OCI-LY1 (cell line): ENCODE data around the gene CDV3.

ENCODE experiments used
- H2AFZ ChIP-seq: fragments of 200-600 bp; sonication (generic), shearing (Covaris generic); 2 replicates; pipeline ENCODE4 v1.6.0; 2014; ENCODE audit warnings: antibody characterized with exemption, mild to moderate bottlenecking, low read length
- H3F3A ChIP-seq: fragments of 200-600 bp; sonication (generic), shearing (Covaris generic); 2 replicates; pipeline ENCODE4 v1.6.0; 2014; ENCODE audit warnings: mild to moderate bottlenecking, antibody characterized with exemption, low read length, moderate library complexity; ENCODE audit not compliant: insufficient read depth
- H3K27ac ChIP-seq: fragments of 200-600 bp; sonication (generic); 2 replicates; pipeline ENCODE4 v1.5.1; 2014; ENCODE audit warnings: low read length, mixed run types, mild to moderate bottlenecking, low read depth; ENCODE audit not compliant: poor library complexity, severe bottlenecking
- H3K27me3 ChIP-seq: fragments of 200-600 bp; sonication (generic); 2 replicates; pipeline ENCODE4 v1.6.0; 2014; ENCODE audit warnings: antibody characterized with exemption, mild to moderate bottlenecking, low read length, moderate library complexity; ENCODE audit not compliant: insufficient read depth
- H3K36me3 ChIP-seq: fragments of 200-600 bp; sonication (generic); 2 replicates; pipeline ENCODE4 v1.6.1; 2014; ENCODE audit warnings: mild to moderate bottlenecking, antibody characterized with exemption, low read length, moderate library complexity, mixed read lengths; ENCODE audit not compliant: insufficient read depth
- H3K4me1 ChIP-seq: fragments of 200-600 bp; sonication (generic); 2 replicates; pipeline ENCODE4 v1.5.1; 2014; ENCODE audit warnings: mild to moderate bottlenecking, low read length, moderate library complexity; ENCODE audit not compliant: insufficient read depth, severe bottlenecking
- H3K4me2 ChIP-seq: fragments of 200-600 bp; sonication (generic), shearing (Covaris generic); 2 replicates; pipeline ENCODE4 v1.6.1; 2014; ENCODE audit warnings: low read length
- H3K4me3 ChIP-seq: fragments of 200-600 bp; sonication (generic); 2 replicates; pipeline ENCODE4 v1.5.1; 2014; ENCODE audit warnings: low read length, low read depth, mild to moderate bottlenecking, mixed read lengths; ENCODE audit not compliant: poor library complexity, severe bottlenecking
- H3K79me2 ChIP-seq: fragments of 200-600 bp; shearing (Covaris generic); 2 replicates; pipeline ENCODE4 v1.6.1; 2016; ENCODE audit warnings: mixed run types, low read length, mixed read lengths; ENCODE audit not compliant: insufficient read depth
- H3K9ac ChIP-seq: fragments of 200-600 bp; sonication (generic), shearing (Covaris generic); 2 replicates; pipeline ENCODE4 v1.6.1; 2014; ENCODE audit warnings: mild to moderate bottlenecking, low read length, mixed read lengths
- H3K9me2 ChIP-seq: fragments of 200-600 bp; sonication (generic), shearing (Covaris generic); 2 replicates; pipeline ENCODE4 v1.6.1; 2014; ENCODE audit warnings: low read depth, mild to moderate bottlenecking, low read length, mixed read lengths
- H3K9me3 ChIP-seq: fragments of 200-600 bp; shearing (Covaris generic); 2 replicates; pipeline ENCODE4 v1.6.1; 2014; ENCODE audit warnings: low read length, mixed read lengths
- H4K20me1 ChIP-seq: fragments of 200-600 bp; sonication (generic), shearing (Covaris generic); 2 replicates; pipeline ENCODE4 v1.6.0; 2016; ENCODE audit warnings: mild to moderate bottlenecking, low read length; ENCODE audit not compliant: insufficient read depth
- EZH2 ChIP-seq: fragments of 200-600 bp; sonication (generic), shearing (Covaris generic); IDR thresholded peaks from 2 replicates; pipeline ENCODE4 v1.8.0; 2017; ENCODE audit warnings: borderline replicate concordance, mixed run types, mild to moderate bottlenecking, antibody characterized with exemption, low read length, moderate library complexity, mixed read lengths
- TF ChIP-seq, protein P1 (sequence below): fragments of 200-600 bp; sonication (generic), shearing (Covaris generic); IDR thresholded peaks from 2 replicates; pipeline ENCODE4 v1.5.1; 2017; ENCODE audit warnings: mild to moderate bottlenecking, antibody characterized with exemption, low read length, moderate library complexity, mixed read lengths

CDV3 gene

DNA sequence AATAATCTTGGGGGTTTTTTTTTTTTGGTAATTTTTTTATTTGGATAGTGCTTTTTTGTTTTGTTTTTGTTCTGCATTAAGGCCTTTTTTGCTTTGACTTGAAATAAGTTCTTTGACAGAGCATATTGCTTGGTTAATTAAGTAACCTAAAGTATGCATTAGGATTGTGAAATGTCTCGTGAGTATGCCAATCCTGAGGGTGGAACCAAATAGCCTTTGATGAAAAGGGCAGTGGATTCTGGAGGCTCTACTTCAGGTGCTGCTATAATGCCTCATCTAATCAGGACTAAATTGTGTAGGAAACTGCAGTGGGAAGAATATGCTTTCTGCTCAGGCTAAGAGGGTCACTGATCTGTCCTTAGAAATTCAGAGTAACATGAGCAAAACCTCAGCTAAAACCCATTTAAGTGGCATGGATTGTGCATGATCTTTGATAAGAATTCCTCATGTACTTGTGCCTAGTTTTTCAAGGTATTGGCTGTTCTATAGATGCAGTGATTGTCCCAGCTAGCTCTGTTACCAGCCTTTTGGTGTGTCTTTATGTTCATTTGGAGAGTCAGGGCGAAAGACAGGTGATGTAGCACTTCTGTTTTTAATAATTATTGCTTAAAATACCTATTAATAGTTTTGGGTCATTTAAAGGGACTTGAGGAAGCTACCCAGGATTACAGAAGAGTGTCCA is 15.4 kb downstream of the CDV3 start:
- peaks cover 18% of the 10 kb centered on the region for H3K4me1 ChIP-seq
- no peaks in the 10 kb centered on the region for H3K9me2 ChIP-seq
- no peak overlapping the region for H3K4me2 ChIP-seq
- H2AFZ ChIP-seq: no peak overlapping the region
- H3K27ac ChIP-seq: no peak overlapping the region
- no peaks in the 10 kb centered on the region for H3K79me2 ChIP-seq
- no peak for TF ChIP-seq EZH2
- TF ChIP-seq, protein P1, sequence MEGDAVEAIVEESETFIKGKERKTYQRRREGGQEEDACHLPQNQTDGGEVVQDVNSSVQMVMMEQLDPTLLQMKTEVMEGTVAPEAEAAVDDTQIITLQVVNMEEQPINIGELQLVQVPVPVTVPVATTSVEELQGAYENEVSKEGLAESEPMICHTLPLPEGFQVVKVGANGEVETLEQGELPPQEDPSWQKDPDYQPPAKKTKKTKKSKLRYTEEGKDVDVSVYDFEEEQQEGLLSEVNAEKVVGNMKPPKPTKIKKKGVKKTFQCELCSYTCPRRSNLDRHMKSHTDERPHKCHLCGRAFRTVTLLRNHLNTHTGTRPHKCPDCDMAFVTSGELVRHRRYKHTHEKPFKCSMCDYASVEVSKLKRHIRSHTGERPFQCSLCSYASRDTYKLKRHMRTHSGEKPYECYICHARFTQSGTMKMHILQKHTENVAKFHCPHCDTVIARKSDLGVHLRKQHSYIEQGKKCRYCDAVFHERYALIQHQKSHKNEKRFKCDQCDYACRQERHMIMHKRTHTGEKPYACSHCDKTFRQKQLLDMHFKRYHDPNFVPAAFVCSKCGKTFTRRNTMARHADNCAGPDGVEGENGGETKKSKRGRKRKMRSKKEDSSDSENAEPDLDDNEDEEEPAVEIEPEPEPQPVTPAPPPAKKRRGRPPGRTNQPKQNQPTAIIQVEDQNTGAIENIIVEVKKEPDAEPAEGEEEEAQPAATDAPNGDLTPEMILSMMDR: no peak
- no peak overlapping the region for H3K4me3 ChIP-seq
- H3K9ac ChIP-seq: no peak overlapping the region
- H3K36me3 ChIP-seq: peaks cover 61% of the 10 kb centered on the region
- H3K27me3 ChIP-seq: no peaks in the 10 kb centered on the region
- no peaks in the 10 kb centered on the region; the same call in 1 of the 2 replicates for H4K20me1 ChIP-seq
- no peaks in the 10 kb centered on the region for H3K9me3 ChIP-seq
- H3F3A ChIP-seq: peaks cover 36% of the 10 kb centered on the region

DNA sequence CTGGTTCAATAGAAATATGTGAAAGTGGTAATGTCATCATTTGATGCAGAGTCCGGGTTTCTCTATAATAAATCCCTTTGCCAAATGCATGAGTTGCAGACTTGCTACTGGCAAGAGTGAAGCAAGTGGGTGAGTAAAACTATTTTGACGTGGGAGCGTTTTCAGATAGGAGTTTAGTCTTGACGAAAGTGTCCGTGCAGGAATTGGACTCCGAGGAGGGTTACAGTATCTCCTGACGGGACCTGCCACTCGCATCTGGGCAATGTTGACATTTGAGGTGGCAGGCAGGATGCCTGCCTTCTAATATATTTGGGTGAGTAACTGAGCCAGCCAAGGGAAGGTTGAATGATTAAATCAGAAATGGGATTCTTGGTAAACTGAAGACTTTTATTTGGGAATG is 16.0 kb downstream of the CDV3 start:
- H3K4me2 ChIP-seq: no peak overlapping the region
- no peak overlapping the region for H3K4me3 ChIP-seq
- H4K20me1 ChIP-seq: no peaks in the 10 kb centered on the region; the same call in 1 of the 2 replicates
- H2AFZ ChIP-seq: no peak overlapping the region
- TF ChIP-seq EZH2: no peak
- TF ChIP-seq, protein P1: no peak
- peaks cover 56% of the 10 kb centered on the region for H3K36me3 ChIP-seq
- no peaks in the 10 kb centered on the region for H3K9me2 ChIP-seq
- no peaks in the 10 kb centered on the region for H3K79me2 ChIP-seq
- no peaks in the 10 kb centered on the region for H3K27me3 ChIP-seq
- H3K9me3 ChIP-seq: no peaks in the 10 kb centered on the region
- H3F3A ChIP-seq: peaks cover 36% of the 10 kb centered on the region
- no peak overlapping the region for H3K9ac ChIP-seq
- peaks cover 18% of the 10 kb centered on the region for H3K4me1 ChIP-seq
- H3K27ac ChIP-seq: no peak overlapping the region

DNA sequence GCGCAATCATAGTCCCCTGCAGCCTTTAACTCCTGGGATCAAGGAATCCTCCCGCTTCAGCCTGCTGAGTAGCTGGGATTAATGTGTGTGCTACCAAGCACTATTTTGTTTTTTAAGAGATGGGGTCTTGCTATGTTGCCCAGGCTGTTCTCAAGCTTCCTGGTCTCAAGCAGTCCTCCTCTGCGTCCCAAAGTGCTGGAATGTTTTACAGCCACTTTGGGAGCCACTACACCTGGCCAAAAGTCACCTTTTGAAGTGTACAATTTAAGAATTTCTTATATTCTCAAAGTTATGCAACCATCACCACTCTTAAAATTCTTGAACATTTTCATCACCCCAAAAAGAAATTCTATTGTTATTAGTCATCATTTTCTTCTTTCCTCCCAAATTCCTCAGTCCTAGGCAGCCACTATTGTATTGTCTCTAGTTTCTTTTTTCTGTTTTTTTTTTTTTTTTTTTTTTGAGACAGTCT is 17.8 kb downstream of the CDV3 start:
- H3K4me2 ChIP-seq: no peak overlapping the region
- no peak overlapping the region for H3K4me3 ChIP-seq
- no peaks in the 10 kb centered on the region for H3K27me3 ChIP-seq
- no peak overlapping the region for H3K9ac ChIP-seq
- H3F3A ChIP-seq: peaks cover 36% of the 10 kb centered on the region
- peaks cover 18% of the 10 kb centered on the region for H3K4me1 ChIP-seq
- H3K9me2 ChIP-seq: no peaks in the 10 kb centered on the region
- no peak overlapping the region for H2AFZ ChIP-seq
- peaks cover 38% of the 10 kb centered on the region for H3K36me3 ChIP-seq
- no peaks in the 10 kb centered on the region for H4K20me1 ChIP-seq
- H3K9me3 ChIP-seq: no peaks in the 10 kb centered on the region
- peak overlapping the region; percentile 28 for H3K27ac ChIP-seq
- TF ChIP-seq, protein P1: no peak
- TF ChIP-seq EZH2: no peak
- no peaks in the 10 kb centered on the region for H3K79me2 ChIP-seq
